ENCODE results near the gene OOSP4B. TPM values are rescaled to one million over a fixed set of nuclear protein-coding genes. Genes with fewer than 3 reads are reported as not detected.
"Not testable (repeated sequence)": the region's sequence is repeated elsewhere in the genome, so short reads cannot be mapped to it uniquely, and the experiment has no call there.

The OOSP4B gene
- total RNA-seq, 1 experiment from 2014 or later, result not detected

GRCh38 chr11:60040109-60040508 is 23.1 kb downstream of the OOSP4B start, which contains the start of gene OOSP2:
TSS of gene OOSP2 (plus strand) at chr11:60040409. CDS start at chr11:60040460, 51 bp downstream.
- H3K9me2 ChIP-seq (replicated peaks; ENCODE audit: insufficient read depth, low read length), result no peaks in the 10 kb centered on the region
- no peaks in the 10 kb centered on the region for H3K9me3 ChIP-seq (ENCODE audit: low read length)
- no peaks in the 10 kb centered on the region for H3K27me3 ChIP-seq (ENCODE audit: low read length)
- no peak within 1 kb of the TSS for H3K4me3 ChIP-seq (ENCODE audit: low read length)
- H3K9ac ChIP-seq (ENCODE audit: low read length), result no peak within 1 kb of the TSS
- no peak within 1 kb of the TSS for H3K4me2 ChIP-seq (ENCODE audit: low read depth, low read length, poor library complexity, severe bottlenecking)
- no peak within 1 kb of the TSS for H3K27ac ChIP-seq (ENCODE audit: low read length)
- no peaks in the 10 kb centered on the region for H4K20me1 ChIP-seq (ENCODE audit: insufficient read depth, low read depth, low read length)
- no peak for DNase-seq
- no peaks in the 10 kb centered on the region for H3K79me2 ChIP-seq (ENCODE audit: low read length)
- H3K36me3 ChIP-seq (ENCODE audit: insufficient read depth, low read length), result no peaks in the 10 kb centered on the region
- H3K4me1 ChIP-seq (ENCODE audit: low read length), result no peaks in the 10 kb centered on the region
- H2AFZ ChIP-seq (ENCODE audit: low read length), result no peak within 1 kb of the TSS

- H4K20me1 ChIP-seq (ENCODE audit: insufficient read depth, low read depth, low read length); H3K9me2 ChIP-seq (replicated peaks; ENCODE audit: insufficient read depth, low read length); H3K79me2 ChIP-seq (ENCODE audit: low read length): not testable (repeated sequence)
Measured at GRCh38 chr11:60050422-60050821, 33.4 kb downstream of the OOSP4B start.

DNA sequence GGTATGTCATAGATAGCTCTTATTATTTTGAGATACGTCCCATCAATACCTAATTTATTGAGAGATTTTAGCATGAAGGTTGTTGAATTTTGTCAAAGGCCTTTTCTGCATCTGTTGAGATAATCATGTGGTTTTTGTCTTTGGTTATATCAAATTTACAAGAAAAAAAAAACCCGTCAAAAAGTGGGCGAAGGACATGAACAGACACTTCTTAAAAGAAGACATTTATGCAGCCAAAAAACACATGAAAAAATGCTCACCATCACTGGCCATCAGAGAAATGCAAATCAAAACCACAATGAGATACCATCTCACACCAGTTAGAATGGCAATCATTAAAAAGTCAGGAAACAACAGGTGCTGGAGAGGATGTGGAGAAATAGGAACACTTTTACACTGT is 33.9 kb downstream of the OOSP4B start:
- H3K4me1 ChIP-seq (ENCODE audit: low read length); H3K9ac ChIP-seq (ENCODE audit: low read length); H3K9me3 ChIP-seq (ENCODE audit: low read length); H3K9me2 ChIP-seq (replicated peaks; ENCODE audit: insufficient read depth, low read length); H3K4me2 ChIP-seq (ENCODE audit: low read depth, low read length, poor library complexity, severe bottlenecking); H3K79me2 ChIP-seq (ENCODE audit: low read length); DNase-seq; H2AFZ ChIP-seq (ENCODE audit: low read length); H3K27me3 ChIP-seq (ENCODE audit: low read length); H4K20me1 ChIP-seq (ENCODE audit: insufficient read depth, low read depth, low read length); H3K27ac ChIP-seq (ENCODE audit: low read length); H3K4me3 ChIP-seq (ENCODE audit: low read length); H3K36me3 ChIP-seq (ENCODE audit: insufficient read depth, low read length): not testable (repeated sequence)

More at GRCh38 chr11:60050422-60050821, 33.4 kb downstream of the OOSP4B start:
- H2AFZ ChIP-seq (ENCODE audit: low read length); H3K27me3 ChIP-seq (ENCODE audit: low read length); DNase-seq; H3K9ac ChIP-seq (ENCODE audit: low read length); H3K4me2 ChIP-seq (ENCODE audit: low read depth, low read length, poor library complexity, severe bottlenecking); H3K9me3 ChIP-seq (ENCODE audit: low read length); H3K27ac ChIP-seq (ENCODE audit: low read length); H3K36me3 ChIP-seq (ENCODE audit: insufficient read depth, low read length); H3K4me1 ChIP-seq (ENCODE audit: low read length); H3K4me3 ChIP-seq (ENCODE audit: low read length): not testable (repeated sequence)

GRCh38 chr11:60056349-60056969 is 39.5 kb downstream of the OOSP4B start, which contains the start of gene MS4A3:
TSS of gene MS4A3 (plus strand) at chr11:60056665. CDS start at chr11:60061161, 4,496 bp downstream.
- Histone ChIP-seq H3K36me3 (ENCODE audit: insufficient read depth, low read length) (no peaks in the 10 kb centered on the region), H2AFZ (ENCODE audit: low read length) (no peak within 1 kb of the TSS), H3K9ac (ENCODE audit: low read length) (no peak within 1 kb of the TSS)

GRCh38 chr11:60059052-60059451 is 42.1 kb downstream of the OOSP4B start:
- H3K27me3 ChIP-seq (ENCODE audit: low read length), result no peaks in the 10 kb centered on the region
- H2AFZ ChIP-seq (ENCODE audit: low read length), result no peak overlapping the region
- no peaks in the 10 kb centered on the region for H3K9me2 ChIP-seq (replicated peaks; ENCODE audit: insufficient read depth, low read length)
- DNase-seq, result no peak
- no peak overlapping the region for H3K4me2 ChIP-seq (ENCODE audit: low read depth, low read length, poor library complexity, severe bottlenecking)
- no peak overlapping the region for H3K9ac ChIP-seq (ENCODE audit: low read length)
- H4K20me1 ChIP-seq (ENCODE audit: insufficient read depth, low read depth, low read length), result no peaks in the 10 kb centered on the region
- no peaks in the 10 kb centered on the region for H3K4me1 ChIP-seq (ENCODE audit: low read length)
- no peaks in the 10 kb centered on the region for H3K9me3 ChIP-seq (ENCODE audit: low read length)
- no peaks in the 10 kb centered on the region for H3K79me2 ChIP-seq (ENCODE audit: low read length)
- H3K4me3 ChIP-seq (ENCODE audit: low read length), result no peak overlapping the region
- H3K36me3 ChIP-seq (ENCODE audit: insufficient read depth, low read length), result no peaks in the 10 kb centered on the region
- no peak overlapping the region for H3K27ac ChIP-seq (ENCODE audit: low read length)

More at GRCh38 chr11:60056349-60056969, 39.5 kb downstream of the OOSP4B start, which contains the start of gene MS4A3:
- Histone ChIP-seq H3K9me2 (replicated peaks; ENCODE audit: insufficient read depth, low read length) (no peaks in the 10 kb centered on the region), H3K4me3 (ENCODE audit: low read length) (no peak within 1 kb of the TSS), H3K4me1 (ENCODE audit: low read length) (no peaks in the 10 kb centered on the region), H3K79me2 (ENCODE audit: low read length) (no peaks in the 10 kb centered on the region), H3K4me2 (ENCODE audit: low read depth, low read length, poor library complexity, severe bottlenecking) (no peak within 1 kb of the TSS), H3K27me3 (ENCODE audit: low read length) (no peaks in the 10 kb centered on the region), H3K9me3 (ENCODE audit: low read length) (no peaks in the 10 kb centered on the region), H4K20me1 (ENCODE audit: insufficient read depth, low read depth, low read length) (no peaks in the 10 kb centered on the region), H3K27ac (ENCODE audit: low read length) (no peak within 1 kb of the TSS)
- no peak for DNase-seq

- Histone ChIP-seq H2AFZ (ENCODE audit: low read length) (no peak overlapping the region), H3K79me2 (ENCODE audit: low read length) (no peaks in the 10 kb centered on the region)
Measured at GRCh38 chr11:60059521-60060240, 42.7 kb downstream of the OOSP4B start.

DNA sequence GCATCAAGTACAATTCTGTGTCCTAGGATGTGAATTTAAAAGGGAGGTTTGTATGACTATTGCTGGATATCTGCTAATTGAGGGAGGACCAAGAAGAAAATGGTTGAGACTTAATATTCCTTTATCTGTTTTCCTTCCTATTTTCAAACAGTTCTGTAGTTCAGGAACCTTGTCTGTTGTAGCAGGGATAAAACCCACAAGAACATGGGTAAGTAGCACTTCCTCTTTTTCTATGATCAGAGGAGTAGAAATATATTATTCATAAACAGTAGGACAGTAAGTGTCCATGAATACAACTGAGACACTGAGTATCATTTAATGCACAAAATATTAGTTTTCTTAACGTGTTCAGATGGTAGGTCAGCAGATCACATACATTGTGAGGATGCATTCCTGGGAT is 47.1 kb downstream of the OOSP4B start:
- H3K9me3 ChIP-seq (ENCODE audit: low read length), result no peaks in the 10 kb centered on the region
- no peaks in the 10 kb centered on the region for H3K4me1 ChIP-seq (ENCODE audit: low read length)
- H3K27ac ChIP-seq (ENCODE audit: low read length), result no peak overlapping the region
- no peak overlapping the region for H3K4me2 ChIP-seq (ENCODE audit: low read depth, low read length, poor library complexity, severe bottlenecking)
- DNase-seq, result no peak
- H3K27me3 ChIP-seq (ENCODE audit: low read length), result no peaks in the 10 kb centered on the region
- no peaks in the 10 kb centered on the region for H4K20me1 ChIP-seq (ENCODE audit: insufficient read depth, low read depth, low read length)
- no peak overlapping the region for H3K4me3 ChIP-seq (ENCODE audit: low read length)
- H3K36me3 ChIP-seq (ENCODE audit: insufficient read depth, low read length), result no peaks in the 10 kb centered on the region
- H3K79me2 ChIP-seq (ENCODE audit: low read length), result no peaks in the 10 kb centered on the region
- no peak overlapping the region for H2AFZ ChIP-seq (ENCODE audit: low read length)
- no peaks in the 10 kb centered on the region for H3K9me2 ChIP-seq (replicated peaks; ENCODE audit: insufficient read depth, low read length)
- H3K9ac ChIP-seq (ENCODE audit: low read length), result no peak overlapping the region

More at GRCh38 chr11:60059521-60060240, 42.7 kb downstream of the OOSP4B start:
- Histone ChIP-seq H3K4me3 (ENCODE audit: low read length) (no peak overlapping the region), H3K36me3 (ENCODE audit: insufficient read depth, low read length) (no peaks in the 10 kb centered on the region), H3K4me2 (ENCODE audit: low read depth, low read length, poor library complexity, severe bottlenecking) (no peak overlapping the region), H3K9me3 (ENCODE audit: low read length) (no peaks in the 10 kb centered on the region), H3K9me2 (replicated peaks; ENCODE audit: insufficient read depth, low read length) (no peaks in the 10 kb centered on the region), H4K20me1 (ENCODE audit: insufficient read depth, low read depth, low read length) (no peaks in the 10 kb centered on the region), H3K9ac (ENCODE audit: low read length) (no peak overlapping the region), H3K4me1 (ENCODE audit: low read length) (no peaks in the 10 kb centered on the region), H3K27me3 (ENCODE audit: low read length) (no peaks in the 10 kb centered on the region), H3K27ac (ENCODE audit: low read length) (no peak overlapping the region)
- no peak for DNase-seq

GRCh38 chr11:60065801-60066200 is 48.8 kb downstream of the OOSP4B start:
- Histone ChIP-seq H3K4me2 (ENCODE audit: low read depth, low read length, poor library complexity, severe bottlenecking) (no peak overlapping the region), H3K4me3 (ENCODE audit: low read length) (no peak overlapping the region), H4K20me1 (ENCODE audit: insufficient read depth, low read depth, low read length) (no peaks in the 10 kb centered on the region), H3K9ac (ENCODE audit: low read length) (no peak overlapping the region), H3K27ac (ENCODE audit: low read length) (no peak overlapping the region), H3K4me1 (ENCODE audit: low read length) (no peaks in the 10 kb centered on the region), H3K9me3 (ENCODE audit: low read length) (no peaks in the 10 kb centered on the region), H3K36me3 (ENCODE audit: insufficient read depth, low read length) (no peaks in the 10 kb centered on the region), H2AFZ (ENCODE audit: low read length) (no peak overlapping the region), H3K27me3 (ENCODE audit: low read length) (no peaks in the 10 kb centered on the region), H3K79me2 (ENCODE audit: low read length) (no peaks in the 10 kb centered on the region), H3K9me2 (replicated peaks; ENCODE audit: insufficient read depth, low read length) (no peaks in the 10 kb centered on the region)
- no peak for DNase-seq
